GM21528 (cell line): ENCODE results near the gene DNAH17.

Source experiments
- ATAC-seq: cut with Tn5 transposase; IDR thresholded peaks from one replicate; pipeline ENCODE4 v1.9.1; 2021; ENCODE audit warnings: mild to moderate bottlenecking, moderate library complexity; ENCODE audit not compliant: unreplicated experiment, low FRiP score

DNAH17 gene

GRCh38 chr17:78501241-78502036 is 75.8 kb downstream of the DNAH17 start:
- no peak for ATAC-seq

- ATAC-seq: no peak
Observed at GRCh38 chr17:78500806-78501205, 76.4 kb downstream of the DNAH17 start.

- ATAC-seq: no peak
Observed at GRCh38 chr17:78499715-78500540, 77.3 kb downstream of the DNAH17 start.

- ATAC-seq: no peak
Observed at GRCh38 chr17:78498848-78499247, 78.3 kb downstream of the DNAH17 start.

GRCh38 chr17:78497115-78497540 is 80.1 kb downstream of the DNAH17 start:
- ATAC-seq: no peak

GRCh38 chr17:78496311-78496710 is 80.9 kb downstream of the DNAH17 start:
- ATAC-seq: no peak

GRCh38 chr17:78495634-78496033 is 81.6 kb downstream of the DNAH17 start:
- ATAC-seq: no peak

GRCh38 chr17:78494696-78495330 is 82.4 kb downstream of the DNAH17 start:
- no peak for ATAC-seq

GRCh38 chr17:78493853-78494695 is 83.1 kb downstream of the DNAH17 start:
- ATAC-seq: no peak

DNA sequence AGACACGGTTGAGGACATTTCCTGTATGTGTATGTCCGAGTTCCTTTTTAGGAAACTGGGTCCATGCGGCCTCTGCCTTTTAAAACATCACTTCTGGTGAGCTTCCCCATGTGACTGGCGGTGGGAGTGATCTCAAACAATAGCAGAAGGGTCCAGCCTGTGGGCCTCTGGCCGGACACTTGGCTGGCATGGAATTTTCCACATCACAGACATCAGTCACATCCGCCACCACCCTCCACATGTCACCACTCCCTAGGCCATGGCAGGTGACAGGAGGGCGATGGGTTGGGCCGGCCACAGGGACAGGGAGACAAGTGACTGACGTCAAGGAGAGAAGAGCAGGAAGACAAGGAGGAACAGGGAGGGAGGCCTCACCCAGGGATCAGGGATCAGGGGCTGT is 83.7 kb downstream of the DNAH17 start:
- ATAC-seq: no peak

DNA sequence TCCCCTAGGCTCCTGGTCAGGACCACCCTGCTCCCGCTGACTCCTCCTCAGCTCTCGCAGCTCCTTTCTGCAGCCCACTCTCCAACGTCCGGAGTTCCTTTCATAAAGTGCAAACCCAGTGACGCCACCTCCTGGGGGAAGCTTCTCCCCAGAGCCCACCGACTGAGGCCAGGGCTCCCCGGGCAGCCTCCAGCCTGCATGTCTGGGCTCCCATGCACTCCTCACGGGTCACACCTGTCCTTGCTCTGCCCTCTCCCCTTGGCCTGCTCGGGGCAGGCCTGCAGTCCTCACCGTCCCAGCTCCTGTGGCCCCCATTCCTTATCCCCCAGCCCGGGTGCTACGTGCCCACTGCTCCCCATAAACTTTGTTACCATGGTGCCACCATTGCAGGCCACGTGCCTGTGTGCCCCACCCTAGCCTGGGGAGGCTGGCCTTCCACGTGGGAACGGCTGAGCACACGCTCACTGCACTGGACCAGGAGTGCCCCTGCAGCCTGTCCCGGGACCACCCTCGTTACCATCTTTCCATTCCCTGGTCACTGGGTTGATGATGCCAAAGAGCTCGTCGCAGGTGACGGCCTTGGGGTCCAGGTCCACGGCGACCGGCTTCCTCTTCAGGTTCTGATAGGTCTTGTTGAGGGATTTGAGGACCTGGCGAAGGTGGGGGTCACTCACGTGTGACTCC is 84.9 kb downstream of the DNAH17 start:
- ATAC-seq: no peak

GRCh38 chr17:78491236-78492115 is 85.7 kb downstream of the DNAH17 start:
- ATAC-seq: no peak

DNA sequence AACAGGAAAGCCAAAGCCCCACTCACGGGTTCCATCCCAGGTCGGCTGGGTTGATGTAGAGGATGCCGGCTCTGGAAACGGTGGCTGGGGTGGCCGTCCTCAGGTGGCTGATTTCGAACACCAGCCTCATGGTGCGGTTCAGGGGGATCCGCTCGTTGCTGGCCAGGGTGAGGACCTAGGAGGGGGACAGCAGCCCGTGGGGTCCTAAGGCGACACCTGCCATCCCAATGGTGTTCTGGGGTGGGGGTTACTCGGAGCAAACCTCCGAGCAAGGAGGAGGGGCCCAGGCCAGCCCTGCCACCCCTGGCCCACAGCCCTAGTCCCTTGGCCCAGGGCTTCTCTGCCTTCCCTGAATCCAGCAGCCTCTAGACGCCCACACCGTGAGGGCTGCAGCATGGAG is 86.5 kb downstream of the DNAH17 start:
- no peak for ATAC-seq

DNA sequence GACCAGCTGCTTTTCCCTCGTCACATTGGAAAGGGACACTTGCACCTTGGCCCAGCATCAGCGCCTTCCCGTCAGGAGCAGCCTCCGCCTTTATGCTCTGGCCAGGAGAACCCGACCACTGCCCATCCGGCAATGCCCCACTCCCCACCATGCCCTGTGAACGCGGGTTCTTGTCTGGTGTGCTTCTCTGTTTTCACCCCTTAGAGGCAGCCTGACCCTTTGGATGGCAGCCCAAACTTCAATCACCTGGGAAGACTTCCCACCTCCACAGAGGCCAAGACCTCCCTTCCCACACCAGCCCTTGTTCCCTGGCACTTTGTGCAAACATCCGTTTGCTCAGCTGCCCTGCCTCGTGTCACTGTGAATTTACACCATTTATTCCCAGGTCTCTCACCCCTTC is 87.0 kb downstream of the DNAH17 start:
- ATAC-seq: no peak

- no peak for ATAC-seq
Observed at GRCh38 chr17:78488867-78489634, 88.1 kb downstream of the DNAH17 start.

DNA sequence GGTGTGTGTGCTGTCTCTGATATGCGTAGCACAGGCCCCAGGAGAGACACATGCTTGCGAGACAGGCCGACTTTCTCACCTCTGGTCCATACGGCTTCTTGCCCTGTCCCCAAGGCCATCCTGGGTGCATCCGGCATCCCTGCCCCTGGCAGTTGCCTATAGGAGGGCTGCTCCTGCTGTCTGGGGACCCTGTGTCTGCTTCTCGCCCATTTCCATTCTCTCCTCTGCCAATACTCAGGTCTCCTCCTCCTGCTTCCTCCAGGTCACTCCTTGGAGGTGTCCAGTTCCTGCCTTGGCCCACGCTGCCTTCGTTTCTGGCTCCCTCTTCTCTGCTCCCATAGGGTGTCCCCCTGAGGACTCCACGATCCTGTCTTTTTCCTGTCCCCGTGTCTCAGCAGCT is 89.0 kb downstream of the DNAH17 start:
- no peak for ATAC-seq

DNA sequence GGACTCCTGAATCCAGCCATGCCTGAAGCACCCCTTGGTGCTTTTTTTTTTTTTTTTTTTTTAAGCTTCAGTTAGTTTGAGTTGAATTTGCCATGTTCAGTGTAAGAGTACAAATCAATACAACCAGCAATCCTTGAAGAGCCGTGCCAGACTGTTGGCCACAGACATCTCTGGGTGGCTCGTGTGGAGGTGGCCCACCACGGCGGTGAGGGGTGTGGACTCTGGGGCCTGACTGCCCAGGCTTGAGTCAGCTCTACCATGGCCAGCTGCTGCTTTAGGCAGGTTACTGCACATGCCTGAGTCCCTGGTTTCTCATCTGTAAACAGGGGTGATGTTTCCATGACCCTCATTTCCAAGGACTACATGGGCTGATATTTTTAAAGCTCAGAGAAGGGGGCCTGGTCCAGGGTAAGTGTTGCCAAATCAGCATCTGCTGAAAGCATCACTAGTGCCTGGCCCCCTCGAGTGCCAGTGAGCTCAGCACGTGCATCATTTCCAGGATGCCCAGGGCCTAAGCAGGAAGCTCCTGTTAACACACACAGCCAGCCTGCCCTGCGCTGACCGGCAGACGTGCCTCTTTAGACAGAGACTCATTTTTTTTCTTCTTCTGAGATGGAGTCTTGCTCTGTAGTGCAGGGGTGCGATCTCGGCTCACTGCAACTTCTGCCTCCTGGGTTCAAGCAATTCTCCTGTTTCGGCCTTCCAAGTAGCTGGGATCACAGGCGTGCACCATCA is 90.1 kb downstream of the DNAH17 start:
- no peak for ATAC-seq
